ENCODE measurements around the gene FCHO2. TPM values are rescaled to one million over a fixed set of nuclear protein-coding genes. Genes with fewer than 3 reads are reported as not detected.

Gene FCHO2
- total and polyA plus RNA-seq, 2 of the 4 experiments (the other 2 are of a cell fraction), result 6.1 to 23.5 TPM

DNA sequence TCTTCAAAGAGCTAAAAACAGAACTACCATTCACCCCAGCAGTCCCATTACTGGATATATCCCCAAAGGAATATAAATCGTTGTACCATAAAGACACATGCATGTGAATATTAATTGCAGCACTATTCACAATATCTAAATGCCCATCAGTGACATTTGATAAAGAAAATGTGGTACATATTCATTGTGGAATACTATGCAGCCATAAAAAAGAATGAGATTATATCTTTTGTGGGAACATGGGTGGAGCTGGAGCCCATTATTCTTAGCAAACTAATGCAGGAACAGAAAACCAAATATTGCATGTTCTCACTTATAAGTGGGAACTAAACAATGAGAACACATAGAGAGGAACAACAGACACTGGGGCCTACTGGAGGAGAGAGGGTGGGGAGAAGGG is 38.7 kb downstream of the FCHO2 start:
- dilution Hi-C loops (cut with HindIII; ENCODE audit: low sequenced_read_pairs, unreplicated experiment) (no loop called here), in situ Hi-C loops (cut with MboI; ENCODE audit: low sequenced_read_pairs) (no loop called here), intact Hi-C loops (cut with micrococcal nuclease) (no loop called here)
- no peak overlapping the region for H2BK20ac ChIP-seq (ENCODE audit: low read depth, low read length)
- H4K8ac ChIP-seq (ENCODE audit: low read depth in 2 of 2, low read length in 2 of 2), result no peak overlapping the region
- no peaks in the 10 kb centered on the region for H4K20me1 ChIP-seq (ENCODE audit: insufficient read depth, low read length)
- no peak overlapping the region for H2BK5ac ChIP-seq (ENCODE audit: low read depth, low read length, poor library complexity, severe bottlenecking)
- H3K4me2 ChIP-seq (ENCODE audit: low read depth, low read length), result no peak overlapping the region
- H3K4ac ChIP-seq (ENCODE audit: low read depth, low read length), result no peak overlapping the region
- no peaks in the 10 kb centered on the region for H3K4me1 ChIP-seq (ENCODE audit: control insufficient read depth, insufficient read depth, low read length)
- ChIA-PET CTCF (no interaction called here), POLR2A (ENCODE audit: unreplicated experiment) (no interaction called here)
- DNase-seq, result no peak
- H2AK5ac ChIP-seq (ENCODE audit: low read depth, low read length), result no peak overlapping the region
- H2BK120ac ChIP-seq (ENCODE audit: low read depth, low read length), result no peak overlapping the region
- TF ChIP-seq MAZ (IDR thresholded peaks at IDR 0.05; ENCODE audit: borderline replicate concordance, low read depth, low read length) (no peak), RCOR1 (IDR thresholded peaks at IDR 0.05; ENCODE audit: insufficient replicate concordance, low read length) (no peak), RFX5 (IDR thresholded peaks at IDR 0.05; ENCODE audit: low read depth, low read length) (no peak), CHD1 (IDR thresholded peaks at IDR 0.05; ENCODE audit: low read depth, low read length) (no peak), FOS (IDR thresholded peaks at IDR 0.05; ENCODE audit: low read depth, low read length) (no peak), BHLHE40 (IDR thresholded peaks at IDR 0.05; ENCODE audit: low read depth, low read length) (no peak), RAD21 (IDR thresholded peaks at IDR 0.05; ENCODE audit: low read length) (no peak), POLR2A (IDR thresholded peaks at IDR 0.05; ENCODE audit: low read depth, low read length) (no peak), CEBPB (IDR thresholded peaks at IDR 0.05; ENCODE audit: low read depth, low read length) (no peak), MAFK (IDR thresholded peaks at IDR 0.05; ENCODE audit: low read depth, low read length) (no peak), CTCF (conservative IDR thresholded peaks at IDR 0.05; ENCODE audit: low read depth, low read length) (no peak), SMC3 (IDR thresholded peaks at IDR 0.05; ENCODE audit: low read depth, low read length) (no peak)
- TF ChIP-seq, protein P1, sequence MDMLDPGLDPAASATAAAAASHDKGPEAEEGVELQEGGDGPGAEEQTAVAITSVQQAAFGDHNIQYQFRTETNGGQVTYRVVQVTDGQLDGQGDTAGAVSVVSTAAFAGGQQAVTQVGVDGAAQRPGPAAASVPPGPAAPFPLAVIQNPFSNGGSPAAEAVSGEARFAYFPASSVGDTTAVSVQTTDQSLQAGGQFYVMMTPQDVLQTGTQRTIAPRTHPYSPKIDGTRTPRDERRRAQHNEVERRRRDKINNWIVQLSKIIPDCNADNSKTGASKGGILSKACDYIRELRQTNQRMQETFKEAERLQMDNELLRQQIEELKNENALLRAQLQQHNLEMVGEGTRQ (IDR thresholded peaks at IDR 0.05; ENCODE audit: low read depth, low read length), result no peak
- TF ChIP-seq, protein P2, sequence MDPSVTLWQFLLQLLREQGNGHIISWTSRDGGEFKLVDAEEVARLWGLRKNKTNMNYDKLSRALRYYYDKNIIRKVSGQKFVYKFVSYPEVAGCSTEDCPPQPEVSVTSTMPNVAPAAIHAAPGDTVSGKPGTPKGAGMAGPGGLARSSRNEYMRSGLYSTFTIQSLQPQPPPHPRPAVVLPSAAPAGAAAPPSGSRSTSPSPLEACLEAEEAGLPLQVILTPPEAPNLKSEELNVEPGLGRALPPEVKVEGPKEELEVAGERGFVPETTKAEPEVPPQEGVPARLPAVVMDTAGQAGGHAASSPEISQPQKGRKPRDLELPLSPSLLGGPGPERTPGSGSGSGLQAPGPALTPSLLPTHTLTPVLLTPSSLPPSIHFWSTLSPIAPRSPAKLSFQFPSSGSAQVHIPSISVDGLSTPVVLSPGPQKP (IDR thresholded peaks at IDR 0.05; ENCODE audit: borderline replicate concordance, low read depth, low read length), result no peak
- no CpG with 5 or more reads among the region's 1 CpG for WGBS, 2 experiments (ENCODE audit: extremely low coverage in 2 of 2, insufficient read length in 1 of 2)
- no peak overlapping the region for H3K27ac ChIP-seq (ENCODE audit: insufficient read depth, low read length)
- H3K23ac ChIP-seq (ENCODE audit: low read depth, low read length), result no peak overlapping the region
- no peak overlapping the region for H2AFZ ChIP-seq (replicated peaks; ENCODE audit: low read length, poor library complexity)
- no peak overlapping the region for H2BK15ac ChIP-seq (ENCODE audit: low read depth, low read length)
- no peak overlapping the region for H3K14ac ChIP-seq (replicated peaks; ENCODE audit: low read depth, low read length)
- H3K56ac ChIP-seq (ENCODE audit: extremely low read depth, insufficient read depth, low read length), result no peak overlapping the region
- no peak overlapping the region for H3K18ac ChIP-seq (ENCODE audit: low read depth, low read length)
- no peak for ATAC-seq (ENCODE audit: low read depth)
- peaks cover 12% of the 10 kb centered on the region for H3K36me3 ChIP-seq (ENCODE audit: control insufficient read depth, insufficient read depth, low read length)
- H3K27me3 ChIP-seq (ENCODE audit: control insufficient read depth, insufficient read depth, low read length), result no peaks in the 10 kb centered on the region
- no peak overlapping the region for H2AK9ac ChIP-seq (replicated peaks; ENCODE audit: low read depth, low read length, poor library complexity)
- H4K91ac ChIP-seq (ENCODE audit: insufficient read depth, low read depth, low read length), result no peak overlapping the region
- no peak overlapping the region for H4K5ac ChIP-seq (ENCODE audit: low read depth, low read length)
- no peaks in the 10 kb centered on the region for H3K9me3 ChIP-seq (ENCODE audit: control insufficient read depth, insufficient read depth, low read length)
- no peak overlapping the region for H3K9ac ChIP-seq (ENCODE audit: low read depth, low read length)
- H3K79me1 ChIP-seq (ENCODE audit: low read depth in 1 of 2, low read length in 2 of 2), result peaks cover 0 to 8% of the 10 kb centered on the region in 2 experiments; a peak in 2 of 4 replicates
- no peak overlapping the region for H3K4me3 ChIP-seq (ENCODE audit: insufficient read depth, low read depth, low read length)
- BruUV-seq (replicated peaks), result no TSS peak
- peaks cover 5% of the 10 kb centered on the region; the same call in 1 of the 2 replicates for H3K9me1 ChIP-seq (ENCODE audit: insufficient read depth, low read length)

Measured in IMR-90 (cell line).